Kidney (tissue), 22 donors: ENCODE measurements around the gene AGTR1. TPM values are rescaled to one million over a fixed set of nuclear protein-coding genes. Genes with fewer than 3 reads are reported as not detected.

Experiments
- DNase-seq, 5 donors: peaks; one replicate each; pipeline ENCODE4 v3.0.0-alpha.2; 2013 to 2020
- FAIRE-seq: peaks from 2 replicates; lab custom pipeline; 2012; peaks lifted over from hg19 to GRCh38; lab: Jason Lieb, UNC
- H3K27ac ChIP-seq, 2 donors: one replicate each; pipeline ENCODE4 v1.7.0; 2013; ENCODE audit warnings: low read depth in 2 of 2, low read length in 2 of 2, inconsistent platforms in 1 of 2
- H3K27me3 ChIP-seq: one replicate; pipeline ENCODE4 v1.7.1; 2013; ENCODE audit warnings: low read length, inconsistent platforms; ENCODE audit not compliant: control insufficient read depth, insufficient read depth
- H3K36me3 ChIP-seq, 3 donors: one replicate each; pipeline versions ENCODE4 v1.7.0 to v1.7.1; 2013; ENCODE audit warnings: low read length in 3 of 3, control low read depth in 1 of 3, inconsistent platforms in 1 of 3; ENCODE audit not compliant: insufficient read depth in 3 of 3, control insufficient read depth in 2 of 3
- H3K4me1 ChIP-seq, 3 donors: one replicate each; pipeline versions ENCODE4 v1.7.0 to v1.7.1; 2013; ENCODE audit warnings: low read length in 3 of 3, inconsistent platforms in 1 of 3, low read depth in 1 of 3; ENCODE audit not compliant: control insufficient read depth in 2 of 3, insufficient read depth in 2 of 3
- H3K4me3 ChIP-seq, 3 donors: one replicate each; pipeline versions ENCODE4 v1.7.0 to v1.8.1; 2013; ENCODE audit warnings: low read length in 3 of 3, control low read depth in 1 of 3, inconsistent platforms in 1 of 3
- H3K9ac ChIP-seq, 3 donors: one replicate each; pipeline versions ENCODE4 v1.7.0 to v1.7.1; 2013; ENCODE audit warnings: low read length in 3 of 3, control low read depth in 1 of 3, inconsistent platforms in 1 of 3
- H3K9me3 ChIP-seq, 3 donors: one replicate each; pipeline versions ENCODE4 v1.7.0 to v1.7.1; 2013; ENCODE audit warnings: low read length in 3 of 3, control low read depth in 1 of 3, inconsistent platforms in 1 of 3; ENCODE audit not compliant: control insufficient read depth in 2 of 3, insufficient read depth in 1 of 3
- intact Hi-C: fragments of 100-400 bp; cut with DNase I; formaldehyde crosslinking; loops from one replicate; pipeline ENCODE4 v1.11.1; 2022
- long read RNA-seq, 10 donors: library from polyadenylated mRNA in 1 of 10; unstranded in 1 of 10; transcript quantifications; one replicate each; pipeline ENCODE4 v2.0.0 and lab custom pipeline, GENCODE V29; 2021 to 2026
- polyA plus RNA-seq: library from polyadenylated mRNA; stranded (reverse); fragments of 350-450 nt; fragmentation: Illumina TruSeq; extraction: RNeasy Lipid Tissue Mini Kit (QIAGEN cat#74804); gene quantifications from one replicate; pipeline ENCODE4 v1.2.3, GENCODE V29; 2014; ENCODE audit warnings: low read depth, low replicate concordance; ENCODE audit not compliant: insufficient read depth
- total RNA-seq: library from RNA; stranded (reverse); fragmentation: NEBNext Ultra II Directional; extraction: Animal tissue kit (Norgen Biotek cat#: 25700); gene quantifications from one replicate; pipeline ENCODE4 v1.2.1, GENCODE V29; 2021
- TF ChIP-seq, protein P1 (sequence below): IDR thresholded peaks from 3 replicates; pipeline ENCODE4 v1.5.1; 2012; ENCODE audit warnings: mild to moderate bottlenecking, moderate library complexity, borderline replicate concordance; ENCODE audit not compliant: insufficient read depth; ENCODE audit errors: extremely low read depth
- donor health status: control.
- donor health status: control.
- donor health status: control.
- donor health status: control.
- donor health status: control.
- donor health status: DM: yes; HTN: yes; CAD: no.
- donor health status: Normal renal cell carcinoma (clear cell type).

AGTR1 gene
- total RNA-seq (5.6 TPM), polyA plus RNA-seq (14.8 TPM)
- long read RNA-seq, donor 1, transcript AGTR1-209 (2 exons, 2,359 nt) = major isoform, 6 of 26 reads
- long read RNA-seq, donor 1, partial matches to known transcripts = 18 of 26 reads
- long read RNA-seq, donor 1, other reads (novel, unspliced or antisense) = 0 of 26 reads
- long read RNA-seq, donor 2, transcript AGTR1-209 (2 exons, 2,359 nt) = major isoform, 5 of 13 reads
- long read RNA-seq, donor 2, partial matches to known transcripts = 7 of 13 reads
- long read RNA-seq, donor 2, other reads (novel, unspliced or antisense) = 0 of 13 reads
- long read RNA-seq, donor 3, partial matches to known transcripts = 0 of 9 reads
- long read RNA-seq, donor 3, other reads (novel, unspliced or antisense) = 0 of 9 reads
- long read RNA-seq, donor 4, partial matches to known transcripts = 0 of 6 reads
- long read RNA-seq, donor 4, other reads (novel, unspliced or antisense) = 0 of 6 reads
- long read RNA-seq, donor 5 = 0 reads
- long read RNA-seq, donor 6, partial matches to known transcripts = 0 of 5 reads
- long read RNA-seq, donor 6, other reads (novel, unspliced or antisense) = 0 of 5 reads
- long read RNA-seq, donor 7, partial matches to known transcripts = 0 of 3 reads
- long read RNA-seq, donor 7, other reads (novel, unspliced or antisense) = 0 of 3 reads
- long read RNA-seq, donor 8, partial matches to known transcripts = 10 of 11 reads
- long read RNA-seq, donor 8, other reads (novel, unspliced or antisense) = 0 of 11 reads
- long read RNA-seq, donor 9, partial matches to known transcripts = 0 of 2 reads
- long read RNA-seq, donor 9, other reads (novel, unspliced or antisense) = 0 of 2 reads
- long read RNA-seq, donor 10, partial matches to known transcripts = 10 of 12 reads
- long read RNA-seq, donor 10, other reads (novel, unspliced or antisense) = 0 of 12 reads

DNA sequence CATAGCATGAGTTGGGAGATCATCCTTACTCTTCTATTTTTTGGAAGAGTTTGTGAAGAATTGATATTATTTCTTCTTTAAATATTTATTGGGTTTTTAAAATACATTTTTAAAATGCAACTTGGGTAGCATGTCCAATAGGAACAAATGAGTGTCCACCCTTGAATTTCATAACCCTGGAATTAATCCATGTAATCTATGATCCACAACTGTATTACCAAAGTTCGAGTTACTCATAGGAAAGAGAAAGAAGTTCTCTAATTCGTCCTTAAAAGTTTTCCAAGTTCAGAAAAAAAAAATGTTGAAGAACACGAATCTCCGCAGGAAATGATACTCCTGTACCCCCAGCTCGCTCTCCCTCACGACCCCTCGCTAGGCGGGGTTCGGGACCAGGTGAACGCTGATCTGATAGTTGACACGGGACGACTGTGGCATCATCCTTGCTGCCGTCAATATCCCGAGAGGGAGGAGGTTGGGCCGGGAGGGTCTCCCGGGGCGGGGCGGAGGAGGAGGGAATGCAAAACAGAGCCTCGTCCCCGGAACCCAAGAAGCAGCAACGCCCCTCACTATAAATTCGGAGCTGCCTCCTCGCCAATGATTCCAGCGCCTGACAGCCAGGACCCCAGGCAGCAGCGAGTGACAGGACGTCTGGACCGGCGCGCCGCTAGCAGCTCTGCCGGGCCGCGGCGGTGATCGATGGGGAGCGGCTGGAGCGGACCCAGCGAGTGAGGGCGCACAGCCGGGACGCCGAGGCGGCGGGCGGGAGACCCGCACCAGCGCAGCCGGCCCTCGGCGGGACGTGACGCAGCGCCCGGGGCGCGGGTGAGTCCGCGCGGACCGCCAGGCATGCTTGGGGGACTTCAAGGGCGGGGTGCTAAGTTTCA lies at the start of gene AGTR1:
Gene AGTR1 (plus strand): TSS at position 598 of the 884 bp plus-strand sequence. CDS start 43,133 bp downstream, outside the sequence.
- H3K9ac ChIP-seq = peak within 1 kb of the TSS in 1 of 3 donors; percentile 58
- intact Hi-C loops = no loop called here
- H3K9me3 ChIP-seq = no peaks in the 10 kb centered on the region
- H3K4me3 ChIP-seq = peak within 1 kb of the TSS; percentile 40 to 74 (median 62)
- FAIRE-seq (no peak), DNase-seq (peak; percentile 71 to 94 (median 75))
- no peak within 1 kb of the TSS for H3K27ac ChIP-seq
- no peaks in the 10 kb centered on the region for H3K36me3 ChIP-seq
- no peaks in the 10 kb centered on the region for H3K4me1 ChIP-seq
- TF ChIP-seq, protein P1, sequence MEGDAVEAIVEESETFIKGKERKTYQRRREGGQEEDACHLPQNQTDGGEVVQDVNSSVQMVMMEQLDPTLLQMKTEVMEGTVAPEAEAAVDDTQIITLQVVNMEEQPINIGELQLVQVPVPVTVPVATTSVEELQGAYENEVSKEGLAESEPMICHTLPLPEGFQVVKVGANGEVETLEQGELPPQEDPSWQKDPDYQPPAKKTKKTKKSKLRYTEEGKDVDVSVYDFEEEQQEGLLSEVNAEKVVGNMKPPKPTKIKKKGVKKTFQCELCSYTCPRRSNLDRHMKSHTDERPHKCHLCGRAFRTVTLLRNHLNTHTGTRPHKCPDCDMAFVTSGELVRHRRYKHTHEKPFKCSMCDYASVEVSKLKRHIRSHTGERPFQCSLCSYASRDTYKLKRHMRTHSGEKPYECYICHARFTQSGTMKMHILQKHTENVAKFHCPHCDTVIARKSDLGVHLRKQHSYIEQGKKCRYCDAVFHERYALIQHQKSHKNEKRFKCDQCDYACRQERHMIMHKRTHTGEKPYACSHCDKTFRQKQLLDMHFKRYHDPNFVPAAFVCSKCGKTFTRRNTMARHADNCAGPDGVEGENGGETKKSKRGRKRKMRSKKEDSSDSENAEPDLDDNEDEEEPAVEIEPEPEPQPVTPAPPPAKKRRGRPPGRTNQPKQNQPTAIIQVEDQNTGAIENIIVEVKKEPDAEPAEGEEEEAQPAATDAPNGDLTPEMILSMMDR = no peak
- H3K27me3 ChIP-seq = no peaks in the 10 kb centered on the region

DNA sequence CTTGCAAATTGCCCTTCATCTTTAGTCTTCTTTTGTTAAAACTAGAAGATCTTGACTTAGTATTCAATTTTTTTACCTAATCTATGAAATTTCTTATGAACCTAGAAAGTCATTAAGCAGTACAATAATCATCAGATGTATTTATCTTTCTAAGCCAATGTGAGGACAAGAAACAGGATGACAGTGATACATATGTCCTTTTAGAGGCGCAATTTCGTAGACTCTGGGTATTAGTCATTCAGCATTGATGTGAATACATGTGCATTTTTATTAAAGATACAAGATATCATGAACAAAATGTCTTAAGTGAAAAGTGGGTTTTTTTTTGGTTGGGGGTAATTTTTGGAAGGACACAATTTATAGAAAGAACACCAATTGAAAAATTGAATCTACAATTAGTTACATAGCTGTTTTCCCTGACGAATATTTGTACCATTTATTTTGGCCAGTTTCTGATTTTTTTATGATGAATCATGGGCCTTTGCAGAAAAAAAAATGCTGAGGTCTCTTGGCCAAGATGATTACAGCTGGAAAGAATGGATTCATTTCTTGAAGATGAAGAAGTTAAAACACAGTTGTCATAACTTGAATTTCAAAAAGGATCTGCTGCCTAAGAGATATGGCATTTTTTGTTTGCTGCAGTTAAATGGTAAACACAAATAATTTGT lies 48.9 kb upstream of the AGTR1 start:
- Histone ChIP-seq H3K4me1 (no peaks in the 10 kb centered on the region), H3K9ac (no peak overlapping the region), H3K4me3 (no peak overlapping the region), H3K27ac (no peak overlapping the region), H3K27me3 (no peaks in the 10 kb centered on the region), H3K36me3 (no peaks in the 10 kb centered on the region), H3K9me3 (no peaks in the 10 kb centered on the region)
- FAIRE-seq = no peak
- intact Hi-C loops = no loop called here
- TF ChIP-seq, protein P1 = no peak
- peak in 1 of 5 donors; percentile 6 for DNase-seq

DNA sequence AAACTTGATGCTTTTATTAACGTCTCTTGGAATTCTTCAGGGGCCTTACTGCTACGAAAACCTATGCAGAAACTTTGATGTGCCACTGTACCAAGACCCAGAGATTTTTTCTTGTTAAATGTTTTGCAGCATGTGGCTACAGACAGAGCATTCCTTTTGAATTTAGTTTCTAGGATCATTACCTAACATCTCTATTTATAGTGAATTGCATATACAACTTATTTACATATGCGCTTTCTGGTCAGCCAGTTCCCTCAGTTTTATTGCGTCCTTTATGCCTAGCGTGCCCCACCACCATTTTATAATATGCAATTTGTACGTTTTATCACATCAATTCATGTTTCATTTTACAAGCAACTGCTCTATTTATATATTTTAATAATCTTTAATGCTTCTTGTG lies 46.2 kb upstream of the AGTR1 start:
- Histone ChIP-seq H3K4me1 (no peaks in the 10 kb centered on the region), H3K9ac (no peak overlapping the region), H3K27ac (no peak overlapping the region), H3K36me3 (no peaks in the 10 kb centered on the region), H3K9me3 (no peaks in the 10 kb centered on the region), H3K27me3 (no peaks in the 10 kb centered on the region), H3K4me3 (no peak overlapping the region)
- FAIRE-seq (no peak), DNase-seq (no peak)
- intact Hi-C loops = no loop called here
- TF ChIP-seq, protein P1 = no peak
